Nephron progenitor cell (in vitro differentiated cells): Measurements from ENCODE around the gene NR3C1.

Experiments used
- DNase-seq: peaks from one replicate; pipeline ENCODE4 v3.0.0; 2021
- H3K27ac Mint-ChIP-seq: 2 replicates; pipeline ENCODE4 v1.8.0; 2021; ENCODE audit warnings: mild to moderate bottlenecking, moderate library complexity, mixed read lengths
- H3K27me3 Mint-ChIP-seq: 2 replicates; pipeline ENCODE4 v1.8.0; 2021; ENCODE audit warnings: mild to moderate bottlenecking, low read depth, mixed read lengths; ENCODE audit not compliant: poor library complexity
- H3K36me3 Mint-ChIP-seq: 2 replicates; pipeline ENCODE4 v1.8.0; 2021; ENCODE audit warnings: low read depth, mixed read lengths
- H3K4me1 Mint-ChIP-seq: 2 replicates; pipeline ENCODE4 v1.8.0; 2021; ENCODE audit warnings: mixed read lengths
- H3K4me3 Mint-ChIP-seq: 2 replicates; pipeline ENCODE4 v1.8.0; 2021; ENCODE audit warnings: mild to moderate bottlenecking, moderate library complexity, mixed read lengths
- H3K9me3 Mint-ChIP-seq: 2 replicates; pipeline ENCODE4 v1.8.0; 2021; ENCODE audit warnings: mild to moderate bottlenecking, moderate library complexity, mixed read lengths
- CTCF ChIP-seq: fragments of 200-600 bp; sonication (generic); IDR thresholded peaks from 2 replicates; pipeline ENCODE4 v1.5.0; 2021; ENCODE audit warnings: antibody characterized with exemption

The NR3C1 gene

GRCh38 chr5:143403593-143404415 is at the start of gene NR3C1:
Gene NR3C1 (minus strand): TSS chr5:143403686. CDS start chr5:143400839, 2,847 bp downstream.
- peak; percentile 79 for DNase-seq
- H3K27ac Mint-ChIP-seq: no peak within 1 kb of the TSS
- H3K27me3 Mint-ChIP-seq: peaks cover 39% of the 10 kb centered on the region

GRCh38 chr5:143449772-143450171 is 46.3 kb upstream of the NR3C1 start:
- no peak for DNase-seq
- H3K4me3 Mint-ChIP-seq: no peak overlapping the region
- TF ChIP-seq CTCF: no peak
- no peaks in the 10 kb centered on the region for H3K9me3 Mint-ChIP-seq
- no peak overlapping the region for H3K27ac Mint-ChIP-seq
- H3K36me3 Mint-ChIP-seq: no peaks in the 10 kb centered on the region
- peaks cover 5% of the 10 kb centered on the region for H3K27me3 Mint-ChIP-seq
- H3K4me1 Mint-ChIP-seq: peaks cover 5% of the 10 kb centered on the region

More at GRCh38 chr5:143403593-143404415, at the start of gene NR3C1:
- peaks cover 8% of the 10 kb centered on the region for H3K9me3 Mint-ChIP-seq
- H3K36me3 Mint-ChIP-seq: no peaks in the 10 kb centered on the region
- TF ChIP-seq CTCF: no peak
- H3K4me3 Mint-ChIP-seq: peak within 1 kb of the TSS; percentile 93
- peaks cover 32% of the 10 kb centered on the region for H3K4me1 Mint-ChIP-seq

- H3K4me1 Mint-ChIP-seq: peaks cover 5% of the 10 kb centered on the region
- DNase-seq: no peak
- no peak overlapping the region for H3K27ac Mint-ChIP-seq
- no peak overlapping the region for H3K4me3 Mint-ChIP-seq
- H3K9me3 Mint-ChIP-seq: no peaks in the 10 kb centered on the region
- peaks cover 5% of the 10 kb centered on the region for H3K27me3 Mint-ChIP-seq
- no peak for TF ChIP-seq CTCF
- no peaks in the 10 kb centered on the region for H3K36me3 Mint-ChIP-seq
These were observed 45.0 kb upstream of the NR3C1 start for GRCh38 chr5:143448518-143448917.

- H3K4me1 Mint-ChIP-seq: peaks cover 5% of the 10 kb centered on the region
- H3K36me3 Mint-ChIP-seq: no peaks in the 10 kb centered on the region
- no peak overlapping the region for H3K4me3 Mint-ChIP-seq
- DNase-seq: no peak
- TF ChIP-seq CTCF: no peak
- peaks cover under 1% of the 10 kb centered on the region for H3K27me3 Mint-ChIP-seq
- no peaks in the 10 kb centered on the region for H3K9me3 Mint-ChIP-seq
- H3K27ac Mint-ChIP-seq: no peak overlapping the region
These were observed 44.5 kb upstream of the NR3C1 start for GRCh38 chr5:143447983-143448382.

- no peaks in the 10 kb centered on the region for H3K36me3 Mint-ChIP-seq
- no peak overlapping the region for H3K4me3 Mint-ChIP-seq
- DNase-seq: no peak
- no peaks in the 10 kb centered on the region for H3K9me3 Mint-ChIP-seq
- peaks cover 5% of the 10 kb centered on the region for H3K4me1 Mint-ChIP-seq
- no peaks in the 10 kb centered on the region for H3K27me3 Mint-ChIP-seq
- TF ChIP-seq CTCF: no peak
- H3K27ac Mint-ChIP-seq: no peak overlapping the region
These were observed 43.2 kb upstream of the NR3C1 start for GRCh38 chr5:143446535-143447226.
